GM12801 (cell line): ENCODE results near the gene DHRSX.

Source experiments
- TF ChIP-seq, protein P1 (sequence below): IDR thresholded peaks from one replicate; pipeline ENCODE4 v1.5.1; 2011; ENCODE audit warnings: control low read depth; ENCODE audit not compliant: insufficient read length; ENCODE audit errors: extremely low read depth

The DHRSX gene

DNA sequence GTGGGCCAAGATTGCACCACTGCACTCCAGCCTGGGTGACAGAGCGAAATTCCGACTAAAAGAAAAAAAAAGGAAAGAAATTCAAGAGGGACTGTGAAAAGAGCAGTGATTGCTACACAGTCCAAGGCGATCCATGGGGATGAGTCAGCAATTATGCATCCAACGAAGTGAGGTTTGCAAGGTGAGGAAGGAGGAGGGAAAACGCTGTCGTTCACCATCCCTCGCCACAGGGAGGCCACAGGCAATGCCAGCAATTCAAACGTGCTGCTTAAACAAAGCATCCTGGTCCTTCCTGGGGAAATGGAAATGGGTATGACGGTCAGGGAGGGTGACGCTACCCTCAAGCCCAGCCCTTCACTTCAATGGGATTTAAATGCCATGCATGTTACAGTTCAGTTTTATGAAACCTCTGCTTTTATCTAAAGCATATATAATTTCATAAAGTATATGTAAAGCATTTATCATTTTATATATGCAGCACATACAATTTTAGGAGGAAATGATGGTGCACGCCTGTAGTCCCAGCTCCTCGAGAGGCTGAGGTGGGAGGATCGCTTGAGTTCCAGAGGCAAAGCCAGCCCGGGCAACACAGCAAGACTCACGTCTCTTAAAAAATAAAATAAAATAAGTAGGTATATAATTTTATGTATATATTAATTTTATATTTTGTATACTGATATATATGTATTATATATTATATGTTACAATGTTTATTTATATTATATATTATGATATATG lies 108.7 kb downstream of the DHRSX start:
- TF ChIP-seq, protein P1, sequence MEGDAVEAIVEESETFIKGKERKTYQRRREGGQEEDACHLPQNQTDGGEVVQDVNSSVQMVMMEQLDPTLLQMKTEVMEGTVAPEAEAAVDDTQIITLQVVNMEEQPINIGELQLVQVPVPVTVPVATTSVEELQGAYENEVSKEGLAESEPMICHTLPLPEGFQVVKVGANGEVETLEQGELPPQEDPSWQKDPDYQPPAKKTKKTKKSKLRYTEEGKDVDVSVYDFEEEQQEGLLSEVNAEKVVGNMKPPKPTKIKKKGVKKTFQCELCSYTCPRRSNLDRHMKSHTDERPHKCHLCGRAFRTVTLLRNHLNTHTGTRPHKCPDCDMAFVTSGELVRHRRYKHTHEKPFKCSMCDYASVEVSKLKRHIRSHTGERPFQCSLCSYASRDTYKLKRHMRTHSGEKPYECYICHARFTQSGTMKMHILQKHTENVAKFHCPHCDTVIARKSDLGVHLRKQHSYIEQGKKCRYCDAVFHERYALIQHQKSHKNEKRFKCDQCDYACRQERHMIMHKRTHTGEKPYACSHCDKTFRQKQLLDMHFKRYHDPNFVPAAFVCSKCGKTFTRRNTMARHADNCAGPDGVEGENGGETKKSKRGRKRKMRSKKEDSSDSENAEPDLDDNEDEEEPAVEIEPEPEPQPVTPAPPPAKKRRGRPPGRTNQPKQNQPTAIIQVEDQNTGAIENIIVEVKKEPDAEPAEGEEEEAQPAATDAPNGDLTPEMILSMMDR, result no peak

DNA sequence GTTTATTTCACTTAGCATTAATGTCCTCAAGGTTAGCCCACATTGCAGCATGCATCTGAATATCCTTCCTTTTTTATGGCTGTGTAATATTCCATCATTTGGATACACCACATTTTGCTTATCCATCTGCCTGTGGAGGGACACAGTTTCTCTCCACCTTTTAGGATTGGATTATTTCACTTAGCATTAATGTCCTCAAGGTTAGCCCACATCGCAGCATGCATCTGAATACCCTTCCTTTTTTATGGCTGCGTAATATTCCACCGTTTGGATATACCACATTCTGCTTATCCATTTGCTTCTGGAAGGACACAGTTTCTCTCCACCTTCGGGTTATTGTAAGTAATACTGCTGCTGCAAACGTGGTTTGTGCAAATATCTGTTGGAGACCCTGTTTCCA lies 110.0 kb downstream of the DHRSX start:
- TF ChIP-seq, protein P1, result no peak

DNA sequence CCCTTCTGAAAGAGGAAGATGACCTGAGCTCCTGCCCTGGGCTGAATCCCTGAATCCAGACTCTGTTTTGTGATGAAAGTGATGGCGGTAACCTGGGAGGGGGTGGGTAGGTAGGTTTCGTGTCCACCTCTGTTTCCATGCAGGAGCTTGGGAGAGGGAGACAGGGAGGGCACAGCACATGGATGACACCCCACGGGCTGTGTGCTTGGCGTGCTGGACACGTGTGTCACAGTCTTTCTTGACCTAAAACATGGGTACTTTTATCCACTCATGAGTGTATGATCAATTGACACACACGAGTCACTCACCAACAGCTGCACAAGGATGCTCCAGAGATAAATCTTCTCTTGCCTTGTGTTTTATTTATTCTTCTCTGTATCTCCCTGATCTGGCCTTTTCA lies 111.5 kb downstream of the DHRSX start:
- TF ChIP-seq, protein P1, result no peak

DNA sequence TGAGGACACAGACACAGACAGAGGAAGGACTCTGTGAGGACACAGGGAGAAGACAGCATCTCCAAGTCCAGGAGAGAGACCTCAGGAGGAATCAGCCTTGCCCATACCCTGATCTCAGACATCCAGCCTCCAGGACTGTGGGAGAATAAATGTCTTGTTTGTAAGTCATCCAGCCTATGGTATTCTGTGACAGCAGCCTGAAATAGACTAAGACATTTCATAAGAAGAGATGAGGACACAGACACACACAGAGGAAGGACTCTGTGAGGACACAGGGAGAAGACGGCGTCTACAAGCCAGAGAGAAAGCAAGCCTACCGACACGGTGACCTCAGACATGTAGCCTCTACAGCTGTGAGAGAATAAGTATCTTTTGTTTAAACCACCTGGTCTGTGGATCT lies 112.1 kb downstream of the DHRSX start:
- TF ChIP-seq, protein P1, result no peak

DNA sequence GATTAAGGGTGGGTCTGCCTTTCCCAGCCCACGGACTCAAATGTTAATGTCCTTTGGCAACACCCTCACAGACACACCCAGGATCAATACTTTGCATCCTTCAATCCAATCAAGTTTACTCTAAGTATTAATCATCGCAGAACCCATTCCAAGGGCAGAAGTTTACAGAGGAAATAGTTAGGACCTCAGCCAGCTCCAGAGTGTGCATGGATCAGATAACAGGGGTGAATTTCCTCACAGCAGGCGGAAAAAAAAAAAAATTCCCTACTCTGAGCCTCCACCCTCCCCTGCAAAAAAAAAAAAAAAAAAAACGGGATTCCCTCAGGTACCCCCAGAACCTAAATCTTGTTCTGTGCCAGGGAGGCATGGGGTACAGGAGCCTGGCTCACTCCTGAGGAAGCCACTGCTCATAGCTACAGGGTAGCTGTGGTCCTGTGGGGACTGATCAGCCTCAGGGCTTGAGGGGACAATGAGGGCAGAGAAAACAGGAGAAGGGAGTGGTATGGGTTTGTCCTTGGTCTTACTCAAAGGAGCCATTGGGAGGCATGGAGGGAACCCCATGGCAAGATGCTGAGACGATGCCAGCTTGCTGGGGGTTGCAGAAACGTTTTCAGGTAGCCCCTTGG lies 113.0 kb downstream of the DHRSX start:
- TF ChIP-seq, protein P1, result no peak

DNA sequence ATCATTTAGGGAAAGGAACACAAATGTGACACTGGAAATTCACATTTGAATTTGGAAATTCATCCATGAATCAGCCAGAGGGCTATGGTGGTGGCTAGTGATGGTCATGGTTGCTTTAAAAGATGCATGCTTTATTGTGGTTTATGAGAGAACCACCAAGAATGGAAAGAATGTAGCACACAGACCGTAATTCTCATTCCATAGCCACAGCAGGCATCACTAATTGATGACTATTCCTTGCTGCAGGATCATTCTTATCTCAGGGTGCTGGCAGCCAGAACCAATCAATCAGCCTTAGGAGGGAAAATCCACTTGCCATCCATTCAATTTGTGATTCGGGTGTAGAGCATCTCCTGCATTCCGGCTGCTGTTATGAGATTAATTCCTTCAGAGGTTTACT lies 115.6 kb downstream of the DHRSX start:
- TF ChIP-seq, protein P1, result no peak

DNA sequence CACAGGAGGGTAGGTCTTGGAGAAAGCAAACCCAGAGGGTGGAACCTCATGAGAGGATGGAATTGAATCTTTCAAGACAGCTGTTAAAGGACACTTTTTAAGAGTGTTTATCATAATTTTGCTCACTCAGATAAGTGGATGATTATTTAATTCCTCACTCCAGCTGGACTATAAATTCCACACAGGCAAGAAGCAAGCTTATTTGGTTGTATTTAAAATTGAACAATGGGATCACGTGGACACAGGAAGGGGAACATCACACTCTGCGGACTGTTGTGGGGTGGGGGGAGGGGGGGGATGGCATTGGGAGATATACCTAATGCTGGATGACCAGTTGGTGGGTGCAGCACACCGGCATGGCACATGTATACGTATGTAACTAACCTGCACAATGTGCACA lies 116.3 kb downstream of the DHRSX start:
- TF ChIP-seq, protein P1, result no peak
